Measurements from ENCODE around the gene MYCBP2.
A peak's percentile ranks its signal among the peaks of the same experiment; 100 is the strongest.
"Not testable (repeated sequence)": the region's sequence is repeated elsewhere in the genome, so short reads cannot be mapped to it uniquely, and the experiment has no call there.

Gene MYCBP2

DNA sequence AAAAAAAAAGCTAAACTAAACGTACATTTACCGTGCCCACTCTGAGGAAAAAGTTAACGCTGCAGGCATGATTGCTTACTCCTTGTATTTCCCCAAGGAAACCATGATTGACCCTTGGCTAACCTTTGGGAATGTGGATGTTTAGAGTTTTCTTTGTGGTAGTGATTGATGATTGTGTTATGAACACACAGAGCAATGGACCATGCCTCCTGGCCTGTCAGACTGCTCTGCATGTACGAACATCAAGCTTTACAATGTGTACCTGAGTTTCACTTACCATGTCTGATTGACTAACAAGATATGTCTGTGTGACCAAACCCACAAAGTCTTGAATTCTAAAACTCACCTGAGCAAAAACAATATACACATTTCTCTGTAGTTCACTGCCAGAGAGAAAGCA lies 35.1 kb downstream of the MYCBP2 start:
- no peak for DNase-seq (ENCODE audit: low read depth in 2 of 2)

DNA sequence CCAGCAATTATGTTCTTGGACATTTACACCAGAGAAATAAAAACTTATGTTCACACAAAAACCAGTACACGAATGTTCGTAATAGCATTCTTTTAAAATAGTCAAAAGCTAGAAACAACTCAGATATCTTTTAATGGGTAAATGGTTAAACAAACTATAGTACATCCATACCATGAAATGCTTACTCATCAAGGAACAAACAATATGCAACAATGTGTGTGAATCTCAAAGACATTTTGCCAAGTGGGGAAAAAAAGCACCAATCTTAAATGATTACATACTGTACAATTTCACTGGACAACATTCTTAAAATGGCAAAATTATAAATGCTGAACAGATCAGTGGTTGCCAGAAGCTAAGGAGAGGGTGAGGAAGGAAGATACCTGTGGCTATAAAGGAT lies 36.6 kb downstream of the MYCBP2 start:
- DNase-seq (ENCODE audit: low read depth in 2 of 2): no peak

DNA sequence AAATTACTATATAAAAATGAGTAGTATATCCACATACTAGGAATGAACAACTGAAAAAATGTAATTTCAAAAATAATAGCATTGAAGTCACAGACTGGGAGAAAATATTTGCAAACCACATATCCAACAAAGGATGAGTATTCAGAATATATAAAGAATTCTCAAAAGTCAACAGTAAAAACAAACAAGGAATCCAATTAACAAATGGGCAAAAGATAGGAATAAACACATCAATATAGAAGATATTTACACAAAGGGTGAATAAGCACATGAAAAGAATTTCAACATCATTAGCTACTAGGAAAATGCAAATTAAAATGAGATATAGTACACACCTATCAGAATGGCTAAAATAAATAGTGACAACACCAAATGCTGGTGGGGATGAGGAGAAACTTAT lies 37.0 kb downstream of the MYCBP2 start:
- no peak for DNase-seq (ENCODE audit: low read depth in 2 of 2)

DNA sequence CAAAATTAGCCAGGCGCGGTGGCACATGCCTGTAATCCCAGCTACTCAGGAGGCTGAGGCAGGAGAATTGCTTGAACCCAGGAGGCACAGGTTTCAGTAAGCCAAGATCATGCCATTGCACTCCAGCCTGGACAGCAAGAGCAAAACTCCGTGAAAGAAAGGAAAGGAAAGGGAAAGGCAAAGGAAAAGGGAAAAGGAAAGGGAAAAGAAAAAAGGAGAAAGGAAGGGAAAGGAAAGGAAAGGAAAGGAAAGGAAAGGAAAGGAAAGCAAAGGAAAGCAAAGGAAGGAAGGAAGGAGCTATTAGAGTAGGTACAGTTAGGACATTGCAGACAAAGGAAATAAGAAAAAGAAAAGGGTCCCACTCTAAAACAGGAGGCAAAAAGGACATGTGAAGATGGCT lies 41.3 kb downstream of the MYCBP2 start:
- DNase-seq (ENCODE audit: low read depth in 2 of 2): not testable (repeated sequence)

DNA sequence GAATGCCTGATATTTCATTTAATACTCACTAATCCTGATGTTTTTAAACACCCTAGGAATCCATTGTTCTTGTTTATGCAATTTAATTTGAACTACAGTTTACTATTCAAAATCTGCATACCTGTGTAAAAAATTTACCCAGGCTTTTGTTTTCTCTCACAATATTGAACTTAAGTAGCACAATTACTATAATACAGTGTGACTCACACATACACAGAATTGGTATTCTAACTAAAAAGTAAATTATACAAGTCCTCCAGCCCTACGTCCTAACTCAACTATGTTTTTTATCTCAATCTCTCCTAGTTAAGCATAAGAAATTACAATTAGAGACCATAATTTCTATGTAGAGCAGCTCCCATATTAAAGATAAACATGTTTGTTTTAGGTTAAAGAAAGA lies 41.8 kb downstream of the MYCBP2 start:
- no peak for DNase-seq (ENCODE audit: low read depth in 2 of 2)

DNA sequence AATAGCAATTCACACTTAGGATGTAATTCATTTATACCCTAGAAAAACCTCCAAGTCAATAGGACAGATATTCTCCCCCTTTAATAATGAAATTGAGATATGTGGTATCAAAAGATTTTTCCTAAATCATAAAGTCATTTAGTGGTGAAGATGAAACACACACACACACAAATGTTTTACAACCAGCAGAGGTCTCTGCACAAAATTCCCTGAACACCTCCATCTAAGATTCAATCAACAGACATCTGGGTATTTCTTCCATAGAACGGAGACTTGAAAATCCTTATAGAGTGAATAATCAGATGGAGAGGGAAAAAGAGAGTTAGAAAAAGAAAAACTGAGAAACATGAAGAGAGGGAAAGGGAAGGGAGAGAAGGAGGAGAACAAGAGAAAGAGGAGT lies 52.8 kb downstream of the MYCBP2 start:
- DNase-seq (ENCODE audit: low read depth in 2 of 2): no peak

DNA sequence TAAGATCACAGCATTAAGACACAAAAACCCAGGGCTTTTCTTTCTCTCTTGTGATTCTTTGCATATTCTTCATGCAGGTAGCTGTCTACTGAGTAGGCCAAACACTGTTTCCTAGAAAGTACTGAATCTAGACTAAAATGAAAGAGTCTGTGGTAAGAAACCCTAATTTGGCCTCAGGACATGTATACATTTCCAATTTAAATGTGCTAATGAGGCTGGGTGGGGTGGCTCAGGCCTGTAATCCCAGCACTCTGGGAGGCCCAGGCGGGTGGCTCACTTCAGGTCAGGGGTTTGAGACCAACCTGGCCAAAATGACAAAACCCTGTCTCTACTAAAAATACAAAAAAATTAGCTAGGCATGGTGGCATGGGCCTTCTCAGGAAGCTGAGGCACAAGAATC lies 57.8 kb downstream of the MYCBP2 start:
- DNase-seq (ENCODE audit: low read depth in 2 of 2): no peak

DNA sequence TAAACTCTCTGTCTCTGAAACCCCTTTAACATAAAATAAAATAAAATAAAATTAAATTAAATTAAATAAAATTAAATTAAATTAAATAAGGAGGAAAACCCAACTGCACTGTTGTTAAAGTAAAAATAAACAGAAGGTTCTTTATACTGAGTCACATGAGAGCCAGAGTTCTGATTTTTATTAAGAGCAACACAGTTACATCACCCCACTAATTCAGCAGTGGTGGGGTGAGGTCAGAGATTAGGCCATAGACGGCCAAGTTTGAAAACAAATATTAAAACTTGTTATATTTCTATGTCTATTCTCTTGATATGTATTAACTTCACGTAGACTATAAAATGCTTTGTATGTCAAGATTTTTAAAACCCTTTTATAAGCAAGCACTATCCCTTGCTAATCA lies 59.5 kb downstream of the MYCBP2 start:
- no peak for DNase-seq (ENCODE audit: low read depth in 2 of 2)

DNA sequence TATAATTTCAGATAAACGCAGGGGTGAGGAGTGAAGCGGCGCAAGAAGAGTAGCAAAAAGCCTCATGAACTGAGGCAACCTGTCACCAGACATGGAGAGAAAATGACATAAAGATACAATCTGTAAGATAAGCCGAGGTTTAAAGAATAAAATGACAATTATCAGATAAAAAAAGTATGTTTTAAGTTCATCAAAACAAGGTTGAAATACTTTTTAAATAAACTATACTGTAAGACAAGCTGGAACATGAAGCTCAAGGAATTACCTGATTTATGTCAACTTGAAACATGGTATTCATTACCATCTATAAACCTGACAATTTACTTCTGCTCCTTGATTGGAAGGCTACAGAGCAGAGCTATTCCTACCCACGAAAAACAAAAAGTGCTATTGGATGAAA lies 61.6 kb downstream of the MYCBP2 start:
- DNase-seq (ENCODE audit: low read depth in 2 of 2): no peak

DNA sequence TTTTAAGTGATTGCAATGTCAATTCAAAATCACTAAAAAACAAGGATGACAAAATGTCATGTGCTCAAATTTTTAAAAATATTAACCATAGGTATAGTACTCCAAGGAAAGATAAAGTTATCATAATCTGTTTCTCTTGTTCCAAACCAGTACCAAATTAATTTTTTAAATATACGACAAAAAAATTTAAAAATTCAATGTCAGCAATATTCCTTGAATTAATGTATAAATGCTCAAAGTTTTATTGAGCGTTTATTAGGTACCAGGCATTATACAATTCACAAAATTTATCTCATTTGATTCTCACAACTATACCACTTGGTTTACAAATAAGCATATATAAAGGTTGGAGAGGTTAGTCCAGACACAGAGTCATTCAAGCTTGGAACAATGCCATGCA lies 64.7 kb downstream of the MYCBP2 start:
- DNase-seq (ENCODE audit: low read depth in 2 of 2): no peak

DNA sequence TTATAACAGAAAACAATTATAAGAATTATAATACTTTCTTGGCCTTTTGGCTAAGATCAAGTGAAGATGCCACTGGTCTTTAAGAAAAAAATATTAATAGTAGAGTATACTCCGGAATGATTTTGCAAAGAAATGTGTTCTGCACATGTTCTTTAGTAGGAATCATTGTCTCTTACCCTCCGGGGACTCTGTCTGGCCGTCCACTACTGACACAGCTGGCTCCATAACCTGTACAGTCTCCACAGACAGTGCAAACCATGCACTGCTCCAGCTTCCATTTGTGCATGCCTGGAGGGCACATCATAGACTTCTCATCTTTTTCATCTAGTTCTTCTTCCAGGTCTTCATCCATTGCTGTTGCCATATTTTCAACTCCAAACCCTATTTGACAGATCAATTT lies 75.9 kb downstream of the MYCBP2 start:
- no peak for DNase-seq (ENCODE audit: low read depth in 2 of 2)

DNA sequence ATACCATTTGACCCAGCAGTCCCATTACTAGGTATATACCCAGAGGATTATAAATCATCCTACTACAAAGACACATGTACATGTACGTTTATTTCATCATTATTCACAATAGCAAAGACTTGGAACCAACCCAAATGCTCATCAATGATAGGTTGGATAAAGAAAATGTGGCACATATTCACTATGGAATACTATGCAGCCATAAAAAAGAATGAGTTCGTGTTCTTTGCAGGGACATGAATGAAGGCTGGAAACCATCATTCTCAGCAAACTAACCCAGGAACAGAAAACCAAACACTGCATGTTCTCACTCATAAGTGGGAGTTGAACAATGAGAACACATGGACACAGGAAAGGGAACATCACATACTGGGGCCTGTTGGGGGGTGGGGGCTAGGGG lies 81.7 kb downstream of the MYCBP2 start:
- not testable (repeated sequence) for DNase-seq (ENCODE audit: low read depth in 2 of 2)

DNA sequence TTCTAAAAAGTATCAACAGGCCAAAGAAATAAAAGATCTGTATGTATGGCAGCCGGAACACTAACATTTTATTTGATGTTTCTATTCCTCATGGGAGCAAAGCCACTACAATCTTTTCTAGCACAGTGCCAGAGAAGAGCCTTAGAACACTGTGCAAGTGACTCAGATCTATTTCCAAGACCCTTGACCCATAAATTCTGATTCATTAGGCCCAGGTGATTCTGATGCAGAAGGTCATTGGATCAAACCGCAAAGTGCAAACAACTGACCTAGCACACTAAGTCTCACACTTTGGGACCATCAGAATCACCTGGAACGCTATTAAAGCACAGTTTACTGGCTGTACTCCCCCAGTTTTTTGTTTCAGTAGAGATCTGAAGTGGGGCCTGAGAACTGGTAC lies 87.6 kb downstream of the MYCBP2 start:
- DNase-seq (ENCODE audit: low read depth in 2 of 2): no peak

DNA sequence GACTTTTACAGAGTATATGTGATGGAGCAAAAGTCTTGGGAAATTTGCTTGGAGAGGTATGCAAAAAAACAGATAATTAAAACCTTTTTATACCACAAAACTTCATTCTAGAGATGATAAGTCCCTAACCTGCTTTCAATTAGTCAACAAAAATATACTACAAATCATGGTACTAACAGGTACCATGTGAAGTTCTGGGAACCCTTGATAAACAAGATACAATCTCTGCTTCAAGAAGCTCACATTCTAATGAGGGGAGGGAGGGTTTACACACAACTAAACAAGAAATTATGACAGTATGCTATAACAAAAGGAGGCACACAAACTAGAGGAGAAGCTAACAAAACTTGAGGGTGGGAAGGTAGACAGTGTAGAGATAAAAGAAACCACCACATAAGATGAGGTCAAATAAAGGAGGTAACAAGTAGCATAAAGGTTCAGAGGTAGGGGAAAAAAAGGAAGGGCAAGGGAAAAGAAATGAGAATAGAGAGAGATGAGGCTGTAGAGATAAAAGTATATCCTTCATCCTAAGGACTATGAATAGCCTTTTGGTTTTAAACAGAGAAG lies 91.4 kb downstream of the MYCBP2 start:
- DNase-seq (ENCODE audit: low read depth in 2 of 2): no peak

DNA sequence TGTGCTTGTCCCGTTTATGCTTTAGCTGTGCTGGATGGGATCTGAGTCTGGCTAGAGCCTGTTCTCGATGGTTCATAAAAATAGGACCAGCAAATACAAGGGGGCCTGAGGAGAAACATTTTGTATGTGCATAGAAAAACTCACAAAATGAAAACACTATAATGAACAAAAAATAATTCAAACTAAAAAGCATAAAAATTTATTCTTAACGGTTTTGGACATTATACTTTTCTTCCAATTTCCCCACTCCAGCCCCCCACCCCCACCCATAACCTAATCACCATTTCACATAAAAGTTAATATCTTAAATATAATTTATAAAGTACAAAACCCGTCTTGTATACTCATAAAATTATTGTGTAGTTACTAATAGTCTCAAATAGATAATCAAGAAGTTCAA lies 93.7 kb downstream of the MYCBP2 start:
- no peak for DNase-seq (ENCODE audit: low read depth in 2 of 2)

DNA sequence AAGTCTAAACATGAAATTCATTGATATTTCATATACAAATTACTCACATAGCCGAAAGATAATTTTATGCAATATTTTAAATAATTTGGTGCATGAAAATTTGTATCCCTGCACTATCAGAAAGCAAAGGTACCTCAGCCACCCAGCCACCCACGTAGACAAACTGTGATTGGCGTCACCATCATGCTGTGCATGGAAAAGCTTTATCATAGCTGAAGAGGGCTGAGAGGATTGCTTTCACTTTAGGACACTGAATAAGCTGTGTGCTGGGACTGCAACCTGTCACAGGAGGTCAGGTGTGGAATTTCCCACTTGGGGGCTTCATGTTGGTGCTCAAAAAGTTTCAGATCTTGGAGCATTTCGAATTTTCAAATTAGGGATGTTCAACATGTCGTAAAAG lies 96.3 kb downstream of the MYCBP2 start:
- peak in 1 of 2 donors; percentile 5 for DNase-seq (ENCODE audit: low read depth in 2 of 2)

DNA sequence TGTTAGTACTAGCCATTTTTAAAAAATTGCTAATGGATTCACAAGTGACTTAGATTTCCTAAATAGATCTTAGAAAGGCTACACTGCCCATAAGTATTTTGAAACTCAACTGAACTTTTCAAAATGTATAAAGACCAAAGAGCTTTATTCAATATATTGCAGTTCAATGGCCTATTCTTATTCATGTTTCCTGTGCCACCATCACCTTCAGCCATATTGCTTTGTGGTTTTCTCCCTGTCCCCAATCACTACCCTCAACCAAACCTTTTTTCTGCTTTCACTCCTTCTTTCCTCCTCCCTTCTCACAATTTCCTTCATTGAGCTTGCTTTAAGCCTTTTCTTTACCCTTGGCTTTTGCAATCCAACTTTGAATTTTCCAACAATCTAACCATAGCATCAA lies 100.9 kb downstream of the MYCBP2 start:
- no peak for DNase-seq (ENCODE audit: low read depth in 2 of 2)

DNA sequence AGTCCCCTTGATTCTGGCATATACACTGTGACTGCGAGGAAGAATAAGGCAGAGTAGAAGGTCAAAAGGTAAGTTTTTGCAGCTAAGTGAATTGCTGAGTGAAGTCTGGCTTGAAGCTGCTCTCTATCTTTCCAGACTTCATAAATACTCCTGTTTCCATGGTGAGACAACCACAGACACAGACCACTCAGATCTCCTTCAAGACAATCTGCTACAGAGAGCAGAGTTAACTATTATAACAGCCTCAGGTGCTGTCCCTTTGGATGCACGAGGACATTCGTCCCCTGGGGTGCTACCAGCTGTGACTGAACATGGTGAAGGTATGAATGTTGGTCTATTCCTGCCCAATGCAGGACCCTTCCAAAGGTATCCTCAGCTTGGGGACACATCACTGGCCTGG lies 104.0 kb downstream of the MYCBP2 start:
- DNase-seq (ENCODE audit: low read depth in 2 of 2): no peak

DNA sequence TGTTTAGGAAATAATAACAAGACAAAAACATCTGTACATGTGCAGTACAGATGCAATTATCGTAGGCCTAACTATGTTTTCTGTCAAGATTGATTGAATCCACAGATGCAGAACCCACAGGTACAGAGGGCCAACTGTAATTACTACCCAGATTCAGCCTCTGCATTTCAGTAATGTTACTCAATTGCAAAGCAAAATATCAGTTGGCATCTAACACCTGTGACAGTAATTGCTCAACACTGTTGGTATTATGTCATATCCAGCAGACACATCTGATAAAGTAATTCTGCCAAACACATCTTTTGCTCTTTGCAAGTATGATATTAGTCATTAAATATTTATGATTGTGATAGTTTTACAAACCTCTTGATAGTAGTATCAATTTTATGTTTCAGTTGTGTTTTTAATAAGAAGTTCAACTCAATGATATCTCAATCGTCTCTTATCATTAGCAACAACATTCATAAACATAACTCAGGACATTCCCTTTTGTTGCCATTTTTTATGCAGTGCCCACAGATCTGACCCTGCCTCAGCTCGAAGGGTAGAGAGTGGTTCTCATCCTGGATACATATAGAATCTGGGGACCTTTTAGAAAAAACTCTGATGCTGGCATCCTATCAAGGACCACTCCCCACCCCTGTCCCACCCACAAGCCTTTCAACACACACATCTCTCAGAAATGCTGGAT lies 104.7 kb downstream of the MYCBP2 start:
- no peak for DNase-seq (ENCODE audit: low read depth in 2 of 2)

DNA sequence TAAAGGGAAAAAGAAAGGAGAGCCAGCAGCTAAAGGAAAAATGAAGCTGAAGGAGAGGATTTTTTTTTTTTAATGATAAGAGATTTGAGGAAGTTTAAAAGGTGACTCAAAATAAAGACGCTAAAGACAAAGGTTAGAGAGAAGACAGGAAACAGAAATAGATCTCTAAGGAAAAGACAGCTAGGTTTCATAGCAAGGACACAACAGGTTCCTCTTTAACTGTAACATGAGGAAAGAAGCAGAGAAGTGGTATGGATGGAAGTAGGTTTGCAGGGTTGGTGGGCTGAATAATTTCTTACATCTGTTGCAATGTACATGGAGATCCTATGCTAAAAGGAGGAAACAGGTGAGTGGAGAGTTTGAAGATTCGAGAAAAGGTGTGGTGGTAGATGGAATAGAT lies 107.5 kb downstream of the MYCBP2 start:
- DNase-seq (ENCODE audit: low read depth in 2 of 2): no peak

DNA sequence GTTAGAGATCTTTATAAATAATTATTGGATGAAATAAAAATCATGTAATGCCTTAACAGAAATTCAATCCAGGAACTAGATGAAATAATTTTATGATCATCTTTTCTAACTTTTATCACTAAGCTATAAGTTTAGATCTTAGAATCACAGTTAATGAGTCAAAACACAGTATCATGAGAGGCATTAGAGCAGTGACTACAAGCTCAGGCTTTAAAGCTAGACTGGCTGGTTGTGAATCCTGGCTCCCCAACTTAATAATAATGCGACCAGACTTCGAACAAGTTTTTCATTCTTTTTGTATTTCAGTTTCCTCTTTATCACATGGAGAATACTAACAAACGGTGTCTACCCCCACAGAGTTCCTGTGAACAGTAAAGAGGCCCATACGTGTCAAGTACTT lies 108.6 kb downstream of the MYCBP2 start:
- DNase-seq (ENCODE audit: low read depth in 2 of 2): no peak

DNA sequence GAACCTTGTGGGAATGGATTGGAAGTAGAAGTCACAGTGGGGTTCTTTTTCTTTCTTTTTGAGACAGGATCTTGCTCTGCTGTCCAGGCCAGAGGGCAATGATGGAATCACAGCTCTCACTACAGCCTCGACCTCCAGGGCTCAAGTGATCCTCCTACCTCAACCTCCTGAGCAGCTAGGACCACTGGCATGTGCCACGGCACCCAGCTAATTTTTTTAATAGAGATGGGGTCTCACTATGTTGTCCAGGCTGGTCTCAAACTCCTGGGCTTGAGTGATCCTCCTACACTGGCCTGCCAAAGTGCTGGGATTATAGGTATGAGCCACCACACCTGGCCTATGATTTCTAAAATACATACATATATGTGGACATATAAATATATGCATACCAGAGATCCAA lies 111.4 kb downstream of the MYCBP2 start:
- DNase-seq (ENCODE audit: low read depth in 2 of 2): no peak

DNA sequence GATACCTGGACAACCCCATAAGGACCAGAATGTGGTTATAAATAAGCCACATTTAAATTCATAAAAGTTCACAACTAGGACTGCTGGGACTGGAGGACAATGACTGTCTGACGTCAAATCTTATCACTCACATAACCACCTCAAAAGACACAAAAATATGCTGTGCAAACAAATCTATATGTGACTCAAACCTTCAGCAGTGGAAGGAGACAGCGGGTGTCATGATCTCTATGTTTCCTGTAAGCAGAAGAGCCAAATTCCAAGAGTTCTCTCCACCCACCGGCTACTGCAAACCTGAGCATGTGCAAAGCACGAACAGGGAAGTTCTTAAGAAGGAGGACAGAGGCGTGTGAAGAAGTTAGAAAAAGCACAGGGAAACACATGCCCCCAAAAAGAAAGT lies 113.2 kb downstream of the MYCBP2 start:
- DNase-seq (ENCODE audit: low read depth in 2 of 2): no peak

DNA sequence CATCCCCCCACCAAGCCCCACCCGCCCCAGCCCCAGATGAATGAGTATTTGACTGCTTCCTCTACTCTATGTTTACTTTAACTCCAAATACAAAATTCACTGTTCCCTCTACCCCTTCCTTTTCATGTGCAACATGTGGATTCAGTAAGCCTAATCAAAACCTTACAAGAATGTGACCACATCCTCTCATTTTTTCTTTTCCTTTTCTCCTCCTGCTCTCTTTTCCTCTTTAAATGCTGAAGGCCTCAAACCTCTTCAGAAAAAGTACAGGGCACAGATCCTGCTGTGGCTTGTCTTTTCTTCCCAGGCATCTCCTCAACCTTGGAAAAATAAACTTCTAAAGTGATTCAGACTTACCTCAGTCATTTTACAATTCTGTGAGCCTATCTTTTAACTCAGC lies 119.0 kb downstream of the MYCBP2 start:
- DNase-seq (ENCODE audit: low read depth in 2 of 2): no peak
